Breast epithelium (tissue), 3 donors: ENCODE results near the gene INVS.

ENCODE experiments used
- CTCF ChIP-seq, 3 donors: fragments of 450-650 bp; IDR thresholded peaks; one replicate each; pipeline ENCODE4 v1.5.1; 2016 to 2017; ENCODE audit warnings: antibody characterized with exemption in 3 of 3, mild to moderate bottlenecking in 3 of 3, moderate library complexity in 3 of 3
- POLR2A ChIP-seq: fragments of 450-650 bp; IDR thresholded peaks from one replicate; pipeline ENCODE4 v1.6.1; 2016; ENCODE audit warnings: antibody characterized with exemption, mild to moderate bottlenecking, moderate library complexity
- POLR2AphosphoS5 ChIP-seq, 3 donors: sonication (generic); formaldehyde crosslinking; IDR thresholded peaks; one replicate each; pipeline ENCODE4 v1.6.1; 2017; ENCODE audit warnings: antibody characterized with exemption in 3 of 3

- TF ChIP-seq POLR2AphosphoS5 (IDR thresholded peaks at IDR 0.05): no peak
- no peak for TF ChIP-seq CTCF (IDR thresholded peaks at IDR 0.05)
- no peak for TF ChIP-seq POLR2A
These were observed 32.9 kb downstream of the INVS start for GRCh38 chr9:100131875-100132430.
